ENCODE results near the gene ERAS.

- TF ChIP-seq, protein P1, sequence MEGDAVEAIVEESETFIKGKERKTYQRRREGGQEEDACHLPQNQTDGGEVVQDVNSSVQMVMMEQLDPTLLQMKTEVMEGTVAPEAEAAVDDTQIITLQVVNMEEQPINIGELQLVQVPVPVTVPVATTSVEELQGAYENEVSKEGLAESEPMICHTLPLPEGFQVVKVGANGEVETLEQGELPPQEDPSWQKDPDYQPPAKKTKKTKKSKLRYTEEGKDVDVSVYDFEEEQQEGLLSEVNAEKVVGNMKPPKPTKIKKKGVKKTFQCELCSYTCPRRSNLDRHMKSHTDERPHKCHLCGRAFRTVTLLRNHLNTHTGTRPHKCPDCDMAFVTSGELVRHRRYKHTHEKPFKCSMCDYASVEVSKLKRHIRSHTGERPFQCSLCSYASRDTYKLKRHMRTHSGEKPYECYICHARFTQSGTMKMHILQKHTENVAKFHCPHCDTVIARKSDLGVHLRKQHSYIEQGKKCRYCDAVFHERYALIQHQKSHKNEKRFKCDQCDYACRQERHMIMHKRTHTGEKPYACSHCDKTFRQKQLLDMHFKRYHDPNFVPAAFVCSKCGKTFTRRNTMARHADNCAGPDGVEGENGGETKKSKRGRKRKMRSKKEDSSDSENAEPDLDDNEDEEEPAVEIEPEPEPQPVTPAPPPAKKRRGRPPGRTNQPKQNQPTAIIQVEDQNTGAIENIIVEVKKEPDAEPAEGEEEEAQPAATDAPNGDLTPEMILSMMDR (conservative IDR thresholded peaks at IDR 0.05; ENCODE audit: low read length) = no peak
- TF ChIP-seq EZH2phosphoT487 (IDR thresholded peaks at IDR 0.05; ENCODE audit: borderline replicate concordance) = no peak
Measured at GRCh38 chrX:48831909-48832291, 5.6 kb downstream of the ERAS start.

Measured in Loucy (cell line).